Epithelial cell of prostate (primary cell): Measurements from ENCODE around the gene SLC34A2.

ENCODE experiments used
- DNase-seq: peaks from one replicate; pipeline ENCODE4 v3.0.0-alpha.2; 2011; ENCODE audit warnings: low read depth, low spot score
- H3K27ac ChIP-seq: fragments of 450-650 bp; 2 replicates; pipeline ENCODE4 v1.5.1; 2017; ENCODE audit warnings: mild to moderate bottlenecking

SLC34A2 gene

DNA sequence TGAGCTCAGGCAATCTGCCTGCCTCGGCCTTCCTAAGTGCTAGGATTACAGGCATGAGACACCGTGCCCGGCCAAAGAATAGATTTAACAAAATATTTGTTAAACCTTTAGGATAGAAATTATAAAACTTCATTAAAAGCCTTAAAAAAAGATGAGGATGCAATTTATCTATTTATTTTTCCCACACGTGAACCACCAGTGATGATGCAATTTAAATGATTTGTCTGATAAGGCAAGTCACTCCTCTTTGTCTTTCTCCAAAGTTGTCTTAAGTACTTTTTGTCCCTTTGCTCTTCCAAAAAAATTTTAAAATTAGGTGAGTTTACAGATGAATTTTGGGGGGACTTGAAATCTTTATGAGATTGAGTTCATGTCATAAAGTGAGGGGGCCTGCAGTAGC is 58.2 kb downstream of the SLC34A2 start:
- DNase-seq, result no peak
- H3K27ac ChIP-seq, result no peak overlapping the region

DNA sequence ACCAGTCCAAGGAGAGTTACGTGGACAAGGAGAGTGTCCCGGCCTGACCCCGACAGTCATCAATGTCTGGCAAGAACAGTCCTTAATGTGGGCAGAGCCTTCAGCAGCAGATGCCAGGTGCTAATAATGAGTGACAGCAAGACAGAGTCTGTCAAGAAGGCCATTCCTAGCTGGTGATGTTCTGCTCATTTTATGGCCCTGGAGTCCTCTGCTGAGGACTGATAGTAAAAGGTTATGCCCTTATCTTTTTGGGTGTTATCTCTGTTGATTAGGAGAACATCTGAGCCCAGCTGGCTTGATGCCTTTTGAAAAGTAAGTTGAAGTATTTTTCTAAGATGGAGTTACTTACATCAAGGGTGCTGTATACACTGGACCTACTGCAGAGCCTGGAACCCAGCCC is 67.3 kb downstream of the SLC34A2 start:
- no peak for DNase-seq
- H3K27ac ChIP-seq, result no peak overlapping the region

- H3K27ac ChIP-seq, result no peak overlapping the region
- no peak for DNase-seq
These were observed 67.8 kb downstream of the SLC34A2 start for GRCh38 chr4:25723409-25723808.

- H3K27ac ChIP-seq, result no peak overlapping the region
- no peak for DNase-seq
These were observed 70.2 kb downstream of the SLC34A2 start for GRCh38 chr4:25725870-25726269.

DNA sequence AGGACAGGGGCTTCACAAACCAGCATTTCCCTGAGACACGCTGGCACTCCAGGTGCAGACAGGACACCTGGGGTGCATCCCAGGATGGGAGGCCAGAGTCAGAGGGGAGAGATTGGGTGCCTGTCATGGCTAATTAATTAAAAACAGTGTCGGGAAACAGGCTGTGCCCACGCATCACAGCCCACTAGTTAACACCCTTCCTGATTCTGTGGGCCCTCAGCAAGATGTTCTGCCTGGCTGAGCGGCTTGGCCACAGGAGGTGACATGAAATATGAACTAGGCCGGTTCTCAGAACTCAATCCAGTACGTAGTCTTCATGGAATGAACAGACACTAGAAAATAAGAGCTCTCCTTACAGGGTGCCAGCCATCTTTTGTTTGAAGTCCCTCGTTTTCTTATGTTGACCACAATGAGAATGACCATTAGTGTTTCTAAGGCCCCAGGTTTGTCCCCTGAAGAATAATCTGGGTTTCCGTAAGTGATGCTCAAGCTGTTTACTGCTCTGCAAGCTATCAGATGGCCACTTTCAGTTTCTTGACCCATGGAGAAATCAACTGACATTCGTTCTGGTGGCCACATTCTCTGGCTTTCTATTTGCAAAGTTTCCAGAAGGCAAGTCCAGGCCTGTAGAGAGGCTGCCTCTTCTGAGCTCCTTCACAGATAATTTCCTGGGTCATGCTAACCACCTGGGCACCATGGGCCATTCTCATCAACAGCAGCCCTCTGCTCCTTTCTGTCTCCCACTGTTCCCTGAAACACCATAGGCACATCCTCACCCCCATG is 72.3 kb downstream of the SLC34A2 start:
- H3K27ac ChIP-seq, result no peak overlapping the region
- no peak for DNase-seq
